ENCODE measurements around the gene POLH. TPM values are rescaled to one million over a fixed set of nuclear protein-coding genes. Genes with fewer than 3 reads are reported as not detected.

Gene POLH
- total and polyA plus RNA-seq, 10 of the 15 experiments (the other 5 are each of a cell fraction or from before 2014, with no cell fraction given): 5.5 to 33.6 (median 18.6) TPM

DNA sequence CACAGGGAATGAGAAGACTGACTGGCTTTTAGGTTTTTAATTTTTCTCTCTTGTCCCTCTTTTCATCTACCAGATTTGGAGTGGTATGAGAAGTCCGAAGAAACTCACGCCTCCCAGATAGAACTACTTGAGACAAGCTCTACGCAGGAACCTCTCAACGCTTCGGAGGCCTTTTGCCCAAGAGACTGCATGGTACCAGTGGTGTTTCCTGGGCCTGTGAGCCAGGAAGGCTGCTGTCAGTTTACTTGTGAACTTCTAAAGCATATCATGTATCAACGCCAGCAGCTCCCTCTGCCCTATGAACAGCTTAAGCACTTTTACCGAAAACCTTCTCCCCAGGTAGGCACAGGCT is 60.3 kb downstream of the POLH start (continued):
- TF ChIP-seq E2F8 (IDR thresholded peaks at IDR 0.05; ENCODE audit: low read depth, partially characterized antibody) (no peak), ESRRA (IDR thresholded peaks at IDR 0.05; ENCODE audit: low read length) (no peak), TCF3 (IDR thresholded peaks at IDR 0.05; ENCODE audit: borderline replicate concordance, insufficient read depth, low read depth, low read length) (no peak), HDAC2 (IDR thresholded peaks at IDR 0.05) (no peak), ZNF384 (IDR thresholded peaks at IDR 0.05; ENCODE audit: borderline replicate concordance, low read depth, low read length) (no peak), BCL3 (IDR thresholded peaks at IDR 0.05; ENCODE audit: borderline replicate concordance, insufficient read depth, low read depth, low read length, poor library complexity, severe bottlenecking) (no peak)

- ATAC-seq: no peak
These were observed 64.2 kb downstream of the POLH start for GRCh38 chr6:43639984-43640800.

More at GRCh38 chr6:43639984-43640800, 64.2 kb downstream of the POLH start:
- Histone ChIP-seq H3K4me2 (ENCODE audit: control insufficient read depth, insufficient read depth) (no peak overlapping the region), H3K4me3 (no peak overlapping the region), H3K4me1 (ENCODE audit: control insufficient read depth, insufficient read depth, low read length) (peaks cover 3% of the 10 kb centered on the region), H3K27me3 (replicated peaks in 1 of 2; ENCODE audit: control insufficient read depth in 2 of 2, insufficient read depth in 2 of 2, low read length in 1 of 2) (no peaks in the 10 kb centered on the region), H3K36me3 (ENCODE audit: control insufficient read depth in 2 of 2, insufficient read depth in 2 of 2, low read length in 1 of 2) (peaks cover 6 to 11% of the 10 kb centered on the region in 2 experiments), H3K27ac (ENCODE audit: control insufficient read depth, insufficient read depth) (no peak overlapping the region), H4K20me1 (ENCODE audit: control insufficient read depth, insufficient read depth) (no peaks in the 10 kb centered on the region), H2AFZ (ENCODE audit: control insufficient read depth, low read depth, low read length) (no peak overlapping the region), H3K9me3 (replicated peaks; ENCODE audit: control insufficient read depth, insufficient read depth, low read length) (no peaks in the 10 kb centered on the region), H3K9ac (ENCODE audit: control insufficient read depth, insufficient read depth, low read length) (no peak overlapping the region), H3K79me2 (ENCODE audit: control insufficient read depth, insufficient read depth, low read length) (peaks cover 30% of the 10 kb centered on the region)
- ChIA-PET CTCF (interaction anchor here (1.2 to 2.0 kb wide), 3 partner anchors 26 to 133 kb away, joined by 3 to 6 read pairs (median 4); no protein-coding TSS in a partner anchor), POLR2A (interaction anchor here (0.5 to 0.9 kb wide), 2 partner anchors 62 to 154 kb away, joined by 3 to 4 read pairs; no protein-coding TSS in a partner anchor), RAD21 (ENCODE audit: unreplicated experiment) (no interaction called here), SMC1A (ENCODE audit: uncharacterized antibody, unreplicated experiment) (interaction anchor here (0.7 to 2.3 kb wide), 2 partner anchors 11 to 31 kb away, joined by 3 to 5 read pairs; partner anchors contain the start of gene GTPBP2)
- DNase-seq (ENCODE audit: low read depth, low spot score) (no peak), FAIRE-seq (no peak)
- WGBS (ENCODE audit: insufficient coverage, insufficient replicate concordance, low lambda C conversion rate, missing lambda C conversion rate): 96% methylated on average over 21 of the region's 21 CpGs
- in situ Hi-C loops (cut with MboI) (no loop called here), intact Hi-C loops (cut with micrococcal nuclease; ENCODE audit: unreplicated experiment) (no loop called here)
- TF ChIP-seq EZH2 (IDR thresholded peaks at IDR 0.05; ENCODE audit: borderline replicate concordance, control insufficient read depth, low read depth, low read length) (no peak), ZNF207 (IDR thresholded peaks at IDR 0.05; ENCODE audit: borderline replicate concordance) (no peak), ZBED1 (IDR thresholded peaks at IDR 0.05; ENCODE audit: borderline replicate concordance) (no peak), EP300 (IDR thresholded peaks at IDR 0.05; ENCODE audit: borderline replicate concordance in 1 of 2, control insufficient read depth in 1 of 2, low read depth in 2 of 2, low read length in 2 of 2) (no peak), NRF1 (conservative IDR thresholded peaks at IDR 0.05; ENCODE audit: low read depth, low read length) (no peak), NR2F1 (conservative IDR thresholded peaks at IDR 0.05) (no peak), ZNF384 (IDR thresholded peaks at IDR 0.05; ENCODE audit: borderline replicate concordance, low read depth, low read length) (no peak), SRF (IDR thresholded peaks at IDR 0.05; ENCODE audit: low read depth in 2 of 2, low read length in 2 of 2) (no peak)
- TF ChIP-seq, protein P1, sequence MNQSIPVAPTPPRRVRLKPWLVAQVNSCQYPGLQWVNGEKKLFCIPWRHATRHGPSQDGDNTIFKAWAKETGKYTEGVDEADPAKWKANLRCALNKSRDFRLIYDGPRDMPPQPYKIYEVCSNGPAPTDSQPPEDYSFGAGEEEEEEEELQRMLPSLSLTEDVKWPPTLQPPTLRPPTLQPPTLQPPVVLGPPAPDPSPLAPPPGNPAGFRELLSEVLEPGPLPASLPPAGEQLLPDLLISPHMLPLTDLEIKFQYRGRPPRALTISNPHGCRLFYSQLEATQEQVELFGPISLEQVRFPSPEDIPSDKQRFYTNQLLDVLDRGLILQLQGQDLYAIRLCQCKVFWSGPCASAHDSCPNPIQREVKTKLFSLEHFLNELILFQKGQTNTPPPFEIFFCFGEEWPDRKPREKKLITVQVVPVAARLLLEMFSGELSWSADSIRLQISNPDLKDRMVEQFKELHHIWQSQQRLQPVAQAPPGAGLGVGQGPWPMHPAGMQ (IDR thresholded peaks at IDR 0.05; ENCODE audit: borderline replicate concordance): no peak
- no TSS peak for BruUV-seq (replicated peaks)
